GM18861 (cell line): ENCODE results near the gene F13B.
"Not testable (repeated sequence)": the region's sequence is repeated elsewhere in the genome, so short reads cannot be mapped to it uniquely, and the experiment has no call there.

Experiments used
- ATAC-seq: cut with Tn5 transposase; IDR thresholded peaks from one replicate; pipeline ENCODE4 v1.9.1; 2021; ENCODE audit not compliant: unreplicated experiment

Gene F13B, protein sequence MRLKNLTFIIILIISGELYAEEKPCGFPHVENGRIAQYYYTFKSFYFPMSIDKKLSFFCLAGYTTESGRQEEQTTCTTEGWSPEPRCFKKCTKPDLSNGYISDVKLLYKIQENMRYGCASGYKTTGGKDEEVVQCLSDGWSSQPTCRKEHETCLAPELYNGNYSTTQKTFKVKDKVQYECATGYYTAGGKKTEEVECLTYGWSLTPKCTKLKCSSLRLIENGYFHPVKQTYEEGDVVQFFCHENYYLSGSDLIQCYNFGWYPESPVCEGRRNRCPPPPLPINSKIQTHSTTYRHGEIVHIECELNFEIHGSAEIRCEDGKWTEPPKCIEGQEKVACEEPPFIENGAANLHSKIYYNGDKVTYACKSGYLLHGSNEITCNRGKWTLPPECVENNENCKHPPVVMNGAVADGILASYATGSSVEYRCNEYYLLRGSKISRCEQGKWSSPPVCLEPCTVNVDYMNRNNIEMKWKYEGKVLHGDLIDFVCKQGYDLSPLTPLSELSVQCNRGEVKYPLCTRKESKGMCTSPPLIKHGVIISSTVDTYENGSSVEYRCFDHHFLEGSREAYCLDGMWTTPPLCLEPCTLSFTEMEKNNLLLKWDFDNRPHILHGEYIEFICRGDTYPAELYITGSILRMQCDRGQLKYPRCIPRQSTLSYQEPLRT

DNA sequence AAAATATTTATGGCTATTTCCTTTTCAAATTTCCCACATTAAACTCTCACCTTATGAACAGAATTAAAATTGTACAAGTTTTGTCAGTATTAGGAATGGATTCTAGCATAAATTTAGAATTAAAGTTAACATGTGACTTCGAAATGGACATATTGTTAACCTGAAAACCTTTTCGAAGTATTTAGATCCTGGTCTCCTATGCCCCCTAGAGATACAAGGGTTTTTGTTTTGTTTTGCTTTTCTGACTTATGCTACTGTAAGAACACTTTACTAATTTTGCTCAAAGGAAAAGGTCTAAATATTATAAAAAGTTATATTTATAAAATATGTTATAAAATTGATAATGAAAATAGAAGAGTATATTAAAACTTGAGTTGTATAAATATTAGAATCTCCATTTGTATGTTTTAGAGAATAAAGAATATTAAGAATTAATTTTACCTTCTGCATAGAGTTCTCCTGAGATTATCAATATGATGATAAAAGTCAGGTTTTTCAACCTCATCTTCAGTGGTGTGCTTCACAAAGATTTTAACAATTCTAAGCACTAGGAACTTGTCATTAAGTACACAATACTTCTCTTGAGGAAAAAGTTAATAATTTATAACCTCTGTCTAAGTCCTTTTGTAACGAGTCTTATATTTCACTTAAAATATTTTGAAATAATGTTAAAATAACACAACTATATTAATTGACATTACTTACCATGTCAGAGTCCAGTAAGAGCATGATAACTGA, at the start of gene F13B:
Gene F13B, minus strand, starts transcription at position 542 of the 738 bp plus-strand sequence. Its CDS starts 37 bp downstream, at position 505.
- ATAC-seq: no peak

DNA sequence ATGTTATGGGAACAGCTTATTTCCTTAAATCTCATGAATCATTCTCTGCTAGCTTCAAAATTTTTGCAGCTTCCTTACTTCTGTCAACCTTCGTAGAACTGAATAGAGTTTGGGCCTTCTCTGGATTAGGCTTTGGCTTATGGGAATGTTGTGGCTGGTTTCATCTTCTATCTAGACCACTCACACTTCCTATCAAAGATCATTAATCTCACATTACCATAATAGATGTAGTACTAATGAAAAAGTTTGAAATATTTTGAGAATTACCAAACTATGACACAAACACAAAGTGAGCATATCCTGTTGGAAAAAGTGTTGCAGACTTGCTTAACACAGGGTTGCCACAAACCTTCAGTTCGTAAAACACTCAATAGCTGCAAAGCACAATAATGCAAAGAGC, 49.1 kb upstream of the F13B start:
- ATAC-seq: no peak

DNA sequence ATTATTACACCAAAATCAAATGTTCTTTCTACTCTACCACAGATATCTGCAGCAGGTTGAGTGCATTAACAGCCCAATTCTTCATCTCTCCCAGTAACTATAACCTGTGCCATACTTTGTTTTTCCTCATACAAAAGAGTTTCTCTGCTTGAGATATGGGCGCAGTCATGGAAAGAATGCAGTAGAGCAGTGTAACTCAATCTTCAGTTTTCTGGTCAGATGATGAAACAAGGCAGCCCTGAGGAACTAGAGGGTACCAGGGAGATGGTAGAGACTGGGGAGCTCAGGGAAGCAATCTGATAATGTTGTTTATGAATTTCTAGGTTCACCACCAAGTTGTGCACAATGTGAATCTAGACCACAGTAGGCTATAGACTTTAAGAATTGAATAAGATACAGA, 39.8 kb upstream of the F13B start:
- ATAC-seq: no peak

DNA sequence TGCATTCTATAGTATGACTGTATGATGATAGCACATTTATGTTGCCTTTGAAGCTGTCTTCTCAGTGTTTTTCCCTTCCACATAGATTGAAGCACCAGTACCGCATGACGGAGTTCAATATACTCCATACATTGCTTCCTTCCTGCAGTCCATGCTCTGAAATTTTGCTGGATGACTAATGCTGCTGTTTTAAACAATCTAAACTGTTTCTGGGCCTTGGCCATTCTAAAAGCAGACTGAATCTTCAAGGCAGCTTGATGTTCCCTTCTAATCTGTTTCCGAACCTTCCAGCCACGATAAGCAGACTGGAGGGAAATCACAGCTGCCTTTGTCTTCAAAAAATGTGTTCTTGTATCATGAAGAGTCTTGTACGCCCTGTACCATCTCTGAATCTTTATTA, 36.2 kb upstream of the F13B start:
- ATAC-seq: no peak

DNA sequence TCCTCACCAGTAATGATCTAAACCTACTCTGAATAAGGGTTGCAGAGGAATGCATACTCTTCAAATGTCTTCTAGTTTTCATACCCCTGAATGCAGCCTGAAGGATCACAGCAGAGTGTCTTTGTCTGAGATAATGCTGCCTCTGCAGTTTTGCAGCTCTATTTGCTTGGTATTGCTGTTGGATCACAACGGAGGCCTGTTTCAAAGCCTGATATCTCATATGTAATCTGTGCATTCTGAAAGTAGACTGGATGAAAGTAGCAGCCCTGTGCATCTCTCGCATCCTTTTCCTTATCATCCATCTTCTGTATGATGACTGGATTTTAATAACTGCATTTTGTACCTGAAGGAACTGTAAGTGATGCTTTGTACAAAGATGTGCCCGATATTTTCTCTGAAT, 34.9 kb upstream of the F13B start:
- ATAC-seq: no peak

DNA sequence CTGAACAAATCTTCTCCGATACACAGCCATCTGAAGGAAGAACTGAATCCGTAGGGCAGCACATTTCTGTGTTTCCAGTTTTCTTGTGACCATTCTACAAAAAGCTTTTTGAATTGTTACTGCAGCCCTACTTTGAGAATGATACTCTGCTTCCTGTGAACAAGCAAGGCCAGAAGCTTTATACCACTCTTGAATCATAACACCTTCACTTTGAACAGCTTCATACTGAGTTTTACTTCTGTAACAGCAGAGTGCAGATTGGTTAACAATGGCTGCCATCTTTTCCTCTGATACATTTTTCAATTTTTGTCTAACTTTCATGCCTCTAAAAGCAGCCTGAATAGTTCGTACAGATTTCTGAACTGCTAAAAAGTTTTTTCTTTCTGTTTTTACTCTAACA, 33.6 kb upstream of the F13B start:
- ATAC-seq: no peak

DNA sequence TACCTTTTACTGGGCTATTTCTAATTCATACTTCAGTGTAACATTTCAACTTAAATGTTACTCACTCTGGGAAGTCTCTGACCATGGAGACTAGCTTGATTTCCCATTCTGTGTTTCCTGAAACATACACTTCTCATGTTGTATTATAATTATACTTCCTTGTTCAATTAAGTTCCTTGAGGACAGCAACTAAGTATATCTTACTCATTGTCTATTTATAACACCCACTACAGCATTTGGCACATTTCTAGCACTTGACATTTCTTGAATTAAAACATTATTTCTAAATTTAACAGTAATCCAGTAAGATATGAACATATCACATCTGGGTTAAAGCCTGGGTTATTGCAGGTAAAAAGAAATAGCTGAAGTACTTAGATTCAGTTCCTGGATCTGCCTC, 32.4 kb upstream of the F13B start:
- no peak for ATAC-seq

DNA sequence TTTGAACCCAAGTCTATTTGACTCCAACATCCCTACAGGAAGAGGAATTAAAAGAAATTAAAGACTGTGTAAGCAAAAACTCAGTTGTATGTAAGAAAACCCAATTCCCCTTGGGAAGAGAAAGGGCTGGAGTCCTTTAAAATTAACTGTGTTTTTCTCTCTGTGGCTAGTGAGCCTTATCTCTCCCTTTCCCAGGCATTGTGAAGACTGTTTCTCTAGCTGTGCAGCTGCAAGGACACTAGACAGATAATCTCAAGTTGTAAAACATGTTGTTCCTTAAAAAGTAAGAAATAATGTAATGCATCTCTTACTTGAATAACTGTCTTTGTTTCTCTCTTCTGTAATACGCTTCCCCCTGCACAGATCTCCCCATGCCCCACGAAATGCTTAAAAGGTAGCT, 29.9 kb upstream of the F13B start:
- ATAC-seq: not testable (repeated sequence)

DNA sequence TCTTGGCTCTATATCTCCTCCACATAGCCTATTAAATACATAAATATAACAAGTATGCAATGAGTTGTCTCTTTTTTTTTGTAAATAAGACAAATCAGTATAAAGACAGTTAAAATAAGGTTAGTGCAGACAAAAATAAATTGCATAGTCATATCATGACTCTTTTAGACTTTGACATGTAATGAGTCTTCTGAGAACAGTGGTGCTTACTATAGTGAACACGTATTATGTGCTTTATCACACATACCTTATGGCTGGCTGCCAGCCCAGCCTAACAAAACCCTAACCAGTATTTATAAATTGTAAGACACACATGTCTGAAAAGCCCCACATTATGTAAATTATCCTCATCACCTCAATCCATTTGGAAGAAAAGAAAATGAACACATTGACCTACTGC, 29.1 kb upstream of the F13B start:
- no peak for ATAC-seq

DNA sequence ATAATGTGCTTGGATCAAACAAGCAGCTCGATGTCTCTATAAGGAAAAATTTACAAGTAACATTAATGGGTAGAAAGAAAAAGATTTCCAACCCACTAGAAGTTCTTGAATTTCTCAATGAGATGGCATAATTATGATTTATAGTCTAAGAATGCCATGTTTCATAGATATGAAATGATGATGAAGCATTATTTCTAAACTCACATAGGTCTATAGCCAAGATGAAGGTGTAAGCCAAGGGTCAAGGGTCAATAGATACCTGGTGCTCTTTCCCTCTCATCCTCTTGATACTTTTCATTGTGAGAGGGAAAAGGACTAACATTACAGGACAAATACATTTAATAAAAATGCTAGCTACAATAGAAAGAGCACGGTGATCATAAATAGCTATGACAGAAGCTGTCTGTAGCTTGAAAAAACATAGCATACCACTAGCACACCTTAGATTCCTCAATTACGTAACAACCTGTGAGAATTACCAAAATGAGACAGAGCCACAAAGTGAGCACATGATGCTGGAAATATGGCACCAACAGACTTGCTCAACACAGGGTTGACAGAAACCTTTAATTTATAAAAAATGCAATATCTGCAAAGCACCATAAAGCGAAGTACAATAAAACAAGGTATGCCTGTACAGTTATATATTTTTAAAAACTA, 26.3 kb upstream of the F13B start:
- ATAC-seq: no peak

DNA sequence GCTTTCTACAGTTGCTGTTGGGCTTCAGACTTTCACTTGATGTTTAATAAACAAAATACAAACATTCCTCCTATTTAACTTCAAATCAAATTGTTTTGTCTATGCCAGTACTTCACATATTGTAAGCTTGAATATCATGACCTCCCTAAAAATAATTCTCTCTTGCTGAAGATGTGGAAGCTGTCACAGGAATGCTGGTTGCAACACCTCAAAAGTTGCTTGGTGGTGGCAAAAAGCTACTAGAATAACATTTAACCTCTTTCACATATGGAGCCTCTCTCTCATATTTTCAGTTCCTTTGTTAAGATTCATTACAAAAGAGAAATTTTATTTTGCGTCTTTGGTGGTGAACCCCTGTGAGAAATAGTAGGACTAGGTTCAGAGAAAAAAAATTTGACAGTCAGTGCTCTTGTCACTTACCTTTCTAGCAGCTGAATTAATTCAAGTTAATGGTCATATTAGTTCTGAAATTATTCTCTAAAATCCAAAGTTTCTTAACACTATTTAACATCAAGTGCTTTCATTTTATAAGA, 25.5 kb upstream of the F13B start:
- ATAC-seq: no peak

DNA sequence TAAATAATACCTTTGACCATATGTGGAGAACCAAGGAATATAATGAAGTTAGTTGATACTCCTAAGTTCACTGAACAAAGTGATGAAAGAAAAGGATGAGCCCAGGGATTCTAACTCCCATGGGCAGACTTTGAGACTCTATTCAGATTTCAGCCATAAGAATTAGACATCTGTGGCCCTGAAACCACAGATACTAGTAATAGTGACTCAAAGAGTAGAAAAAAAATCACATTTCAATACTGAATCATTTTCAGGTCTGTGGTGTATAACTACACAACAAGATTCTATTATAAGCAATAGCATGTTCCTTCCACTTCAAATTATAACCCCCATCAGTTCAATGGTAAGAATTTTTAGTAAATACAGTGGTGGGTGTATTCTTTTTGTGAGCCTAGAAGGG, 16.4 kb upstream of the F13B start:
- ATAC-seq: no peak

DNA sequence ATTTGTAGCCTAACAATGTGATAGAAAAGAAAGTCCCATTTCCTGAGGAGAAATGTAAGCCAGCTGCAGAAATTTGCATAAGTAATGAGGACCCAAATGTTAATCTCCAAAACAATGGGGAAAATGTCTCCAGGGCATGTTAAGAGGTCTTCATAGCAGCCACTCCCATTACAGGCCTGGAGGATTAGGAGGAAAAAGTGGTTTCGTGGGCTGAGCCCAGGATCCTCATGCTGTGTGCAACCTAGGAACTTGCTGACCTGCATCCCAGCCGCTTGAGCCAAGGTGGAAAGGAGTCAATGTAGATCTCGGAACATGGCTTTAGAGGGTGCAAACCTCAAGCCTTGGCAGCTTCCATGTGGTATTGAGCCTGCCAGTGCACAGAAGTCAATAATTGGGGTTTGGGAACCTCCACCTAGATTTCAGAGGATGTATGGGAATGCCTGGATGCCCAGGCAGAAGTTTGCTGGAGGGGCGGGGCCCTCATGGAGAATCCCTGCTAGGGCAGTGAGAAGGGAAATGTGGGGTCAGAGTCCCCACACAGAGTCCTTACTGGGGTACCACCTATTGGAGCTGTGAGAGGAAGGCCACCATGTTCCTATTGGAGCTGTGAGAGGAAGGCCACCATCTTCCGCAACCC, 14.2 kb upstream of the F13B start:
- ATAC-seq: no peak

DNA sequence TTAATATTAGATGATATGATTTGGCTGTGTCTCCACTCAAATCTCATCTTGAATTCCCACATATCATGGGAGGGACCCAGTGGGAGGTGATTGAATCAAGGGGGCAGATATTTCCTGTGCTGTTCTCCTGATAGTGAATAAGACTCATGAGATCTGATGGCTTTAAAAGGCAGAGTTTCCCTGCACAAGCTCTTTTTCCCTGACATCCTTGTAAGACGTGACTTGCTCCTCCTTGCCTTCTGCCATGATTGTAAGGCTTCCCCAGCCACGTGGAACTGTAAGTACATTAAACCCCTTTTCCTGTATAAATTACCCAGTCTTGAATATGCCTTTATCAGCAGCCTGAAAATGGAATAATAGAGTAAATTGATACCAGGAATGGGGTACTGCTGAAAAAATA, 13.3 kb upstream of the F13B start:
- ATAC-seq: no peak

DNA sequence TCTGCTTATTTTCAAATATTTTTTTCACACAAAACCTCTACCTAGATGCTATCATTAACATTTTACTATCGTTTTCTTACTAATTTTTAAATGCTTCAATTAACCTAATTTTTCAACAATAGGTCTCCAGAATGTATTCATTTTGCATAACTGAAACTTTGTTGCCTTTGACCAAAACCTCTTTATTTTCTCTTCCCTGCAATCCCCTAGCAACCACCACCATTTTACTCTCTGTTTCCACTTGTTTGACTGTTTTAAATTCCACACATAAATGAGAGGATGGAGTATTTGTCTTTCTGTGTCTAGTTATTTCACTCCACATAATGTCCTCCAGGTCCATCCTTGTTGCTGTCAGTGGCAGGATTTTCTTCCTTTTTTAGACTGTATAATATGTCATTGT, 9.5 kb upstream of the F13B start:
- ATAC-seq: no peak

DNA sequence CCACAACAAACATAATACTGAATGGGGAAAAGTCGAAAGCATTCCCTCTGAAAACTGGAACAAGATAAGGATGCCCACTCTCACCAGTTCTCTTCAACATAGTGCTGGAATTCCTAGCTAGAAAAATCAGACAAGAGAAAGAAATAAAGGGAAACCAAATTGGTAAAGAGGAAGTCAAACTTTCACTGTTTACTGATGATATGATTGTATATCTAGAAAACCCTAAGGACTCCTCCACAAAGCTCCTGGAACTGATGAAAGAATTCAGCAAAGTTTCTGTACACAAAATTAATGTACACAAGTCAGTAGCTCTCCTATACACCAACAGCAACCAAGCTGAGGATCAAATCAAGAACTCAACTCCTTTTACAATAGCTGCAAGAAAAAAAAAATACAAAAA, 6.9 kb upstream of the F13B start:
- ATAC-seq: no peak

DNA sequence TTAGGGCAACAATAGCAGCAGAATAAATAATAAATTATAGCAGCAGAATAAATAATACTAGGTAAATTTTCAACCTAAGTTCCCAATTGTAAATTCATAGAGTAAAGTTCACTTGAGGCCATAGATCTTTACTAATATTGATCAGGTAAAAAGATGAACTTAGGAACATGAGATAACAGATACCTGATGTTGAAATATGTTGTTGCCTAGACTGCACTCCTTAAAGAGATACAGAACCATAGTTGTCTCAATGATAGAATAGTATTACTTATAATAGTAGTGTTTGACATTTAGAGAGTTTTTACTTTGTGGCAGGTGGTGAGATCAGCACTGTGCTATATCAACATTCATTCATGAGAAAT, 378 bp upstream of the F13B start:
- ATAC-seq: no peak

DNA sequence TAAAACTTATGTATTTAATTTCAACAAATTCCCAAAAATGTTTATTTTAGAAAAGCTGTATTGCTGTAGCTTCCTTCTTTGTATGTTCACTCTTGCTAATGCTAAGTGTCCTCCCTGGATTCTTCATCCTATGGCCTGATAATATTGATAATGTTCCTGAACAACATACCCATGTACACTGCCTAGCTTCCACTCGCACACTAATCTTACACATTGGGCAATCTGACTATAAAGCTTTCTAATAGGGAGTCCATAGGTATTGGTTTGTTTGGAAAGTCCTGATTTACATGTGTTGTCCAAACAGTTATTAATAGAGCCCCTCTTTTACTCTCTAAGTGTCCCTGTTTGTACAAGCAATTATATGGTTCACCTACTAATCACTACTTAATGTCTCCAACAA, 783 bp downstream of the F13B start:
- ATAC-seq: no peak

DNA sequence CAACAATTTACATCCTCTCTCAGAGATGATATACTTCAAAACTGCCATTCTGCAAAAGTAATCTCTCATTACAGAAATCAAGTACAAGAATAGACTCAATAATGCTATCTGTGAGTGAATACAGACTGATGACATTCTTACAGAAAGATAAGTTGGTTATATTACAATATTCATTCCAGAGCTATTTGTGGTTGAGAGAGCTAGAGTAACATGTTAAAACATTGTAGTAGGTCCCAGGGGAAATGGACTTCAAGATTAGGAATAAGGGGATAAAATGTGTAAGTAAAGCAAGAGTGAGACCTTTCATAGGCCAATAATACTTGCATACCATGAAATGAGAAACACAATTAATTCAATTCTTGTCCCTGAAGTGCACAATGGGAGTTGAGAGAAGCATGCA, 1.5 kb downstream of the F13B start:
- no peak for ATAC-seq

DNA sequence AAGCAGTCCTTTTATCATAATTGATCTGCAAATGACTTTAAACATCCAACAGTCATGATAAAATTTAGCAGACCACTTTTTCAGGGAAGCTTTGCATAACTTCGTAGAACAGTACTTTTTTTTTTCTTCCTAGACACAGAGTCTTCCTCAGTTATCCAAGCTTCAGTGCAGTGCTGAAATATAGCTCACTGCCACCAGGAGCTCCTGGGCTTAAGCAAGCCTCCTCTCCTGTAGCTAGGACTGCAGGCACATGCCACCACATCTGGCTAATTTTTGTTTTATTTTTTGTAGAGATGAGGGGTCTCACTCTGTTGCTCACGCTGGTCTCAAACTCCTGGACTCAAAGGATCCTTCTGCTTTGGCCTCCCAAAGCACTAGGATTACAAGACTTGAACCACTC, 3.8 kb downstream of the F13B start:
- peak; percentile 26 for ATAC-seq

DNA sequence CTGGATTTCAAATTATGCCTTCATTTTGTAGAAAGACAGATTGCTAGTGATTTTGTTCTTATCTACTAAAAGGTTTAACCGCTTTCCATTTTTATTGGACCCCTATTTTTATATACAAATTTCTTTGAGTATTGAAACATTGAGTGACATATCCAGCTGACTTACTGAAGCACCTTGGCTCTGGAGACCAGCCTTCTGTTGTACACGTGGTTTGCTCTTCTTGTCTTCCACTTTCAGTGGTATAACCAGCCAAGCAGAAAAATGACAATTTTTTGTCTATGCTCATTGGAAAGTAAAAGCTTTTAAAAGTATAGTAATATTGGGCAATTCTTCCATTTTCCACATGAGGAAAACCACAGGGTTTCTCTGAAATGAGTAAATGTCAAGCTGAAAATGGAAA, 4.4 kb downstream of the F13B start:
- ATAC-seq: peak; percentile 86
